HG03354 (cell line): Measurements from ENCODE around the gene C11orf71.

Source experiments
- ATAC-seq: cut with Tn5 transposase; IDR thresholded peaks from one replicate; pipeline ENCODE4 v1.9.1; 2021; ENCODE audit warnings: mild to moderate bottlenecking; ENCODE audit not compliant: unreplicated experiment, poor library complexity, severe bottlenecking

C11orf71 gene, protein sequence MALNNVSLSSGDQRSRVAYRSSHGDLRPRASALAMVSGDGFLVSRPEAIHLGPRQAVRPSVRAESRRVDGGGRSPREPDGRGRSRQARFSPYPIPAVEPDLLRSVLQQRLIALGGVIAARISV

DNA sequence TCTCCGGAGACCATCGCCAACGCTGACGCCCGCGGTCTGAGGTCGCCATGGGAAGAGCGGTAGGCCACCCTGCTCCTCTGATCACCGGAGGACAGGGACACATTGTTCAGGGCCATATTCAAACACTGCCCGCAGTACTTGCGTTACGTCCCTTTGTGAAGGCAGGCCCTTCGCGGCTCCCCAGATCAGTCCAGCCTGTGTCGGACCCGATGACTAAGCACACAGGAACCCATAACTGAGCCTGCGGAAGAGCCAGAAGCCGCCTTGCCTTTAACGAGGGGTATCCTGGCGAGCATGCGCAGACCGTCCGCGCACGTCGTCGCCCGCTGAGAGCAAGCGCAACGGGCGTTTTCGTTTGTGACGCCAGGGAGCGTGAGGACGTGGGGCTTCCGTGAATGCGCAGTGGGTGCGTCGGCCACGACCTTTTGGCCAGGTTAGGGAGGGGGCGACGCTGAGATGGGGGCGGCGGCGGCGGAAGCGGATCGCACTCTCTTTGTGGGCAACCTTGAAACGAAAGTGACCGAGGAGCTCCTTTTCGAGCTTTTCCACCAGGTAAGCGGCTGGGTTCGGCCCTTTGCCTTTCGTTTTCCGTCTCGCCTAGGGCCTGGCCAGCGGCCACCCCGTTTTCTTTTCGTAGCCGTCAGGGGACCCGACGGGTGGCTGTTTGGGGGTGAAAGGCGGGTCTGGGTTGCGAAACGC lies at the start of gene C11orf71, which contains the start of gene RBM7:
Gene C11orf71, minus strand, starts transcription at position 296 of the 699 bp plus-strand sequence. Its CDS starts 180 bp downstream, at position 116.
Gene RBM7, plus strand, starts transcription at position 451 of the 699 bp plus-strand sequence. Its CDS starts 6 bp downstream, at position 457.
- ATAC-seq: peak; percentile 97

DNA sequence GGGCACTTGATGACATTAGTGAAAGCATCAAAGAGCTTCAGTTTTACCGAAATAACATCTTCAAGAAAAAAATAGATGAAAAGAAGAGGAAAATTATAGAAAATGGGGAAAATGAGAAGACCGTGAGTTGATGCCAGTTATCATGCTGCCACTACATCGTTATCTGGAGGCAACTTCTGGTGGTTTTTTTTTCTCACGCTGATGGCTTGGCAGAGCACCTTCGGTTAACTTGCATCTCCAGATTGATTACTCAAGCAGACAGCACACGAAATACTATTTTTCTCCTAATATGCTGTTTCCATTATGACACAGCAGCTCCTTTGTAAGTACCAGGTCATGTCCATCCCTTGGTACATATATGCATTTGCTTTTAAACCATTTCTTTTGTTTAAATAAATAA lies 49.5 kb upstream of the C11orf71 start:
- ATAC-seq: no peak

DNA sequence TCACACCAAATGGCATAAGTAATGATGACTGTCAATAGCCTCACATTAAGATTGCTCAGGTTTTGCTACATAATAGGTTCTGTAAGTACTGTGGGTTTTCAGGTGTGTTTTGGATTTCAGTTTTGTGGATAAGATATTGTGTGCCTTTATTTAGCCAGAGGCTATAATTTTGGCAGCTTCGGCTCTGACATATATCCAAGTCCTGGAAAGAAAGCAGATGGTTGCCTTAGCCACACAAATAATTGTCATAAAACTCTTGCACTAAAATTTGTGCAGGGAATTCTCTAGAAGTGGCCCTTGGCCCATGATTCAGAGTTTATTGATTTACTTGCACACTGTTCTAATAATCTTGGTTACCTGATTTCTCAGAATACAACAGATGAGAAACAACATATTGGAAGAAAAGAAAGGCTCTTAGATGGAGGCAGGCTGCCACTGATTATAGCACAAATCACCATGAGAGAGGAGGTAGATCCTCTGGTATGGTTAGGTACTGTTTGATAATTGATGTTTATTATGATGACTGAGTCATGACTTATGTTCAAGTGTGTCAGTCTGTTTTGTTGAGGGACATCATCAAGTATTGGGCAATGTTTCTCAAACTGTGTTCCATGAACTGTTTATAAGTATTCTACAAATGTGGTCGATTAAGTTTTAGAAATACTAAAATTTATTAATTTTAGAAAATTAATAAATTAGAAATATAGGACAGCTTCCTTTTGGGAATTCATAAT lies 48.6 kb upstream of the C11orf71 start:
- ATAC-seq: no peak

DNA sequence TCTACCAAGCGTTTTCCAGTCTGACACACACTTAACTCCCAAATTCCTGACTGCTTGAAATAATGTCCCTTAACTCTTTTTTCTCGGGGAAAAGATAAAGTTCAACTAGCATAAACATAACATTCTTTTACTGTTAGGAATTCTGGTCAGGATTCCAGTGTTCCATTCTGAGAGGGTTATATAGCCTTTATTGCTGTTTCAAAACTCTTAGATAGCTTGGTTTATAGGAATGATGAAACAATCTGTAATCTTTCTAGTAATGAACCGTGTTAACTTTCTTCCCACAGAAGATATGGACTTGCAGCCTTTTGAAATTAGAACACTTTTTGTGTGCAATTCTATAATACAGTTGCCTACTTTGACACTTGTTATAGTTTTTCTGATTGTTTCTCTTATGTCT lies 47.6 kb upstream of the C11orf71 start:
- no peak for ATAC-seq

DNA sequence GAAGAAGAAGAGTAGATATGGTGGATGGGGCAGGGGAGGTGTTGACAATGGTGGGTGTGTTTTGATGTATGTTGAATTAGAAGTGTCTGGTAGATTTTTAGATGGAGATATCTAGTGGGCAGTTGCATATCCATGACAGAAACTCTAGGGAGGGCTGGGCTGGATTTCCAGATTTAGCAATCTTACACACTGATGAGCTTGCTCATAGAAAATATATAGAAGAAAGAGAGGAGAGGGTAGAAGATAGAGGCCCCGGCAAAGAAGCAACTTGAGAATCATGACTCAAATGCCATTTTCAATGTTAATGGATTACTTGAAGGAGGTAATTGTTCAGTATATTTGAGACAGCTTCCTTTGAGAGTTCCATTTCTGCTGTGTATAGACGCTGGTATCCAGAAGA lies 47.1 kb upstream of the C11orf71 start:
- ATAC-seq: no peak

DNA sequence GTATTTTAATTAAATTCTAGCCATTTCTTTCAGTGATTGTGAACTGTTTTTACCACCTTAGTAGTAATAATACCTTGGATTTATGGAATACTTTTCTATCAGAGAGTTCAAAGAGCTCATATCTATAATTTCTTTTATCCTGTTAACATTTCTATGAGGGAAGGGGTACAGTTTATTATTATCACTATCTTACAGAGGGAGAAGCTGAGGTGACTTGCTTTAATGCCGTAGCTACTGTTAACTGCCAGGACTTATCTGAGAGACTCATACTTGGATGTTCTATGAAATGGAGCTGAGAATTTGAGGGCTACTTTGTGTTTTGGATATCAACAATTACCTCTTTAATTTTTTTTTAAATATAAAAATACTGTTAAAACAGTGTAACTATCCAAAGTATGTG lies 42.2 kb upstream of the C11orf71 start:
- no peak for ATAC-seq

DNA sequence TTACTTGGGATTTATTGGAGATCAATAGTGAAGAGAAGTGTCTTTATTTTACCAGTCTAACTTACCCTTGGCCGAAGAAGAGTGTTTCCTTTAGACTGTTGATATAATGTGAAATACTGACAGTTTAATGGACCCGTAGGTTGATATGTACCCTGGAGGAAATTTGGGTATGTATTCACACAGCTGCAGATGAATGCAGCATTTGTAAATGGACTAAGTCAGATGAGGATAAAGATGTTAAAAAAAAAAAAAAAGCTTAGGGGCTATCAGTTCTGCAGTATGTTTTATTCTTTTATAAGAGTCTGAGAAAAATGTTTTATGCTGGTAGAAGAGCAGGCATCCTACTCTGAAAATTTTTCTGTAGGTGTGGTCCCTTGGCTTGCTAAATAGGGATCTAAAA lies 41.6 kb upstream of the C11orf71 start:
- no peak for ATAC-seq

DNA sequence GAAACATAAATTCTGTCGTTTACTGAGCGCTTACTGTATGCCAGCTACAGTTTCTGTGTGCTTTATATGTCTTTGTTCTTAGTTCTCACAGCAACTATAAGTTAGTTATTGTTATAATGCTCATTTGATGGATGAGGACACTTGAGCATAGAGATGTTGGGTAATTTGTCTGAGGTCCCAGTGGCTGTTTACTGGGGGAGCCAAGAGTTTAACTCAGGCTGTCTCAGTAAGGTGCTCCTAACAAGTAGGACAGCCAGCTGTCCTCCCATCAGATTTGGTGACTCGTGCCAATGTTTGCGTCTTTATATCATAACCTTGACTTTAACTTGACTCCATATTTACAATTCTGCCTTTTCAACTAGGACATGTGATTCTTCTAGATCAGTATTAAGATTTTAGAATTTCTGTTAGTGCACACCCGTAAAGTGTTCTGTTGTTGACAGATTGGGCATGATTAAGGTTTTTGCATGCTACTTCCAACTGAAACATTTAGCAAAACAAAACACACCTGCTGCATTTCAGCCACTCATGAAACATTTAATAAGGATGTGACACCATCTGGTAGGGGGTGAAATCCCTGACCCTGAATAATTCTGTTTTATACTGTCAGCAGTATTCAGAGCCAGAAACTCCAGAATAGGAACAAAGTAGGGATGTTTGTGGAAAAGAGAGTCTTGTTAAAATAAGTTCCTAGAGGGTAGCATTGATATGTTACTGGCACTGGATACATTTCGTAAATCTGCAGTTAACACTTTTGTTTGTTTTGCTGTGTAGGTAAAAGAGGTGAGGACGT lies 40.9 kb upstream of the C11orf71 start:
- no peak for ATAC-seq

DNA sequence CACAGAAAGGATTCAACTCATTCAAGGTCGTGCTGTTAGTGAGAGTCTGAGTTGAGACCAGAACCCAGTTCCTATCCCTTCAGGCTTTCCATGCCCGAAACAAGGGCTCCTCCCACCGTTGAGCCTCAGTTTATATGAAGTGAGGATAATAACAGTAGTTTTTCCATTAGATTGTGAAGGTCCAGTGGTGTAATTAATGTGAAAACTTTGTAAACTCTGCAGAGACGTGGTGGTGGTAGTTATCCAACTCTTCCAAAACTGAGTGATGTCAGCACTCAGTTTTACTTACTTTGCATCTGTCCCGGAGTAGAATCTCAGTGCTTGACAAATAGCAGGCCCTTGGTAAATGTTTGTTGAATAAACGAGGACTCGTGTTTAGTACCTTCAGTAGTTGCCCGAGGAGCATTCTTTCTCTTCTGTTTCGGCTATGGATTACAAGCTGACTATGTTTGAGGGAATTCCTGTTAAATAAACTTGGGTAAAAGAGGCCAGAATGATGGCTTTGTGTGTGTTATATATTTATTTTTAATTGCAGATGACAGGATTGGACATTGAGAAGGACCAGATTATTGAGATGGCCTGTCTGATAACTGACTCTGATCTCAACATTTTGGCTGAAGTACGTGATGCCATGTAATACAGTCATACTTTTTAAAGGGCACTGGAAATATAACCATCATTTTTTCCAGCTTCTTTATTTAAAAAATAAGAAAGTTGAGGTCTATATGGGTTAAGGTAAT lies 40.0 kb upstream of the C11orf71 start:
- no peak for ATAC-seq

DNA sequence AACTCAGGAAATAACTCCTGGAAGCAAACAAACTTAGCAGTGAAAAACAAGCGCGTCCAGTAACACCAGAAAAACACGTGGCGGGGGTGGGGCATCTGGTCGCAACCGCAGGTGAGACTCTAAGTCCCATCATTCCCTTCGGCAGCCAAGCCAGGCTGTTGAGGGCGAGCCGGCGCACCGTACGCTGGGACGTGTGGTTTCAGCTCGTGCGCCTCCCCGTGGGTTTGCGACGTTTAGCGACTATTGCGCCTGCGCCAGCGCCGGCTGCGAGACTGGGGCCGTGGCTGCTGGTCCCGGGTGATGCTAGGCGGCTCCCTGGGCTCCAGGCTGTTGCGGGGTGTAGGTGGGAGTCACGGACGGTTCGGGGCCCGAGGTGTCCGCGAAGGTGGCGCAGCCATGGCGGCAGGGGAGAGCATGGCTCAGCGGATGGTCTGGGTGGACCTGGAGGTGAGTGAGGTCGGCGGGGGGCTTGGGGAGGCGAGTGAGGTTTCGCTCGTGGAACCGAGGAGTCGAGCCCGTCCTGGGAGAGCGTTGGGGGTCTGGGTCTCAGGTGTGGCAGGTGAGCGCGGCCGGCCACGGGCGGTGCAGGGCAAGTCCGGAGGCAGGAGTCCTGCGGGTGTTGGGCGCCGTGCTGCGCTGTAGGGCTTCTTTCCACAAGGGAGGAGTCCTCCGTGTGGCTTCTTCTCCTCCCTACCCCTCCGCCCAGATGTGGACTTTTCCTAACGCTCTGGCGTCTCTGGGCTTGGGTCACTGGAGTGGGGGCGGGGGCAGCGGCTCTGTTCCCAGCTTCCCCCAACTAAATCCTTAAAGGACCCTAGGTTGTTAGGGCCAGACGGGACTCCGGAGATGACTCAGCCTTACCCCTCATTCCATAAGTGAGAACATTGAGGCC lies 39.2 kb upstream of the C11orf71 start, which contains the start of gene REXO2:
Gene REXO2, plus strand, starts transcription at position 239 of the 892 bp plus-strand sequence. Its CDS starts 62 bp downstream, at position 301.
- peak; percentile 100 for ATAC-seq

DNA sequence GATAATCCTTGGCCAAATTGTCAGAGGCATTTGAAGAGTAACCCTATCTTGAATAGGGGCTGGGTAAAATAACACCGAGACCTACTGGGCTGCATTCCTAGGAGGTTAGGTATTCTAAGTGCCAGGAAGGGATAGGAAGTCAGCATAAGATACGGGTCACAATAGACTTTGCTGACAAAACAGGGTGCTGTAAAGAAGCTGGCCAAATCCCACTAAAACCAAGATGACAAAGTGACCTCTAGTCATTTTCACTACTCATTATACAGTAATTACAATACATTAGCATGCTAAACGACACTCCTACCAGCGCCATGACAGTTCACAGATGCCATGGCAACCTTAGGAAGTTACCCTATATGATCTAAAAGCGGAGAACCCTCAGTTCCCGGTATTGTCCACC lies 38.0 kb upstream of the C11orf71 start:
- no peak for ATAC-seq

DNA sequence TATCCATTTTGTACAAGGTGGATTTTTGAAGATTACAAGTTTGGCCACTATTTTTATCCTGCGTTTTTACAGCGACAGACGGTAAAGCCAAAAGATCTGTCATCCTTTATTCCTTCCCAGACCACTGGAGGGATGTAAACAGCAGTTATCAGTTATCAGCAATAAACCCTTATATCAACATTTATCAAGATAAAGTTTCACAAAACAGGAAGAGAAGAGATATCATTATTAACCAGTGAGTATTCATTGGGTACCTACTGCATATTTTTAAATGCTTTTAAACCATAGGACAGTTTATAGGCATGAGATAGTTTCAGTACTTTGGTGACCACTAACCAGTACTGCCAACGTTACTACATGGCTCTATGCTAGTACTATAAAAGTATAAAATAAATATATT lies 33.1 kb upstream of the C11orf71 start:
- ATAC-seq: no peak

DNA sequence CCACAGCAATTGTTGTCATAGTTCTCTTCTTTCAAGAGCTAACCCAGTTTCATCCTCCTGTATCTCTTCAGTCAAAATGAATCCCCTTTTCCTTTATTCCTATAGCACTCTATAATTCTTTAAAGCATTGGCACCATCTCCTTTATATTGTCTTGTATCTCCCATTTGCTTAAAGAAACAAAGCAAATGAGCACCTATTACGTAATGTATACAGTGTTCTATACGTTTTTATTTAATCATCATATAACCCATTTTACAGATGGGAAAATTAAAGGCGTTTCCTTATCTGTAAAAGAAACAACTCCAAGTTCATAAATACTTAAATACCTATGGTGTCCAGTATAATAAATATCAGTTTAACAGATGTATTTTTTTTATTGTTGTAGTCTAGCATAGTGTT lies 32.6 kb upstream of the C11orf71 start:
- ATAC-seq: no peak

DNA sequence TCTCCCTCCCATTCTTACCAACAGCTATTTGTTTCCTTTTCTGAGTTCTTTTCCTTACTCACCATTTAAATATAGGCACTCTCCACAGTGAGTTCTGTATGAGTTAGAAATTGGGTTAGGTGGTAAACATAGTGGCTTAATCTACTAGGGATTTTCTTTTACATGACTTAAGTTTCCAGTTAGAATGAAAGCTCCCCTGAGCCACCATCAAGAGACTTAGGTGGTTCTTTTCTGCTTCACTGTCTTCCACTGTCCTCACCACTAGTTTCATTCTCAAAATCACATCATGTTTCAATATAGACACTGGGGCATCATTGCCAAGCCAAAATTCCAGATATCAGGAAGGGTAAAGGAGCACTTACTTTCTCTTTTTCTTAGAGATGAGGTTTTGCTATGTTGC lies 30.0 kb upstream of the C11orf71 start:
- ATAC-seq: no peak

DNA sequence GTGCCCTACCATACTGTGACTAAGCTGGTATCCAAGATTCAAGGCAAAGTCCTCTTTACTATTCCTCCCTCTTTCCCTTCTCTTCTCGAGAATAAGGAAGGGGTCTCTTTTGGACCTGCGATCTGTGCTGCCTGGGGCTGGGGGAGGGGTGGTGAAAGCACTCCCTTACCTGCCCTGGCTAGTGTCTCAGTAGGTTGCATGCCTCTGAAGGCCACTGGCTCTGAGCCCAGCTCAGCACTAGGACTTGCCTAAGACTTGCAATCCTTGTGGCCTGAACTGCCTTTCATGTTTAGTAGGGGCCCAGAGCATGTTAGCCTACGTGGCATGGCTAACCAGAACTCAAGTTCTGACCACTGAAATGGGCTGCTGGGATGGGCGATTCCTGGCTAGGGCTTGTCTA lies 26.0 kb upstream of the C11orf71 start:
- ATAC-seq: no peak

DNA sequence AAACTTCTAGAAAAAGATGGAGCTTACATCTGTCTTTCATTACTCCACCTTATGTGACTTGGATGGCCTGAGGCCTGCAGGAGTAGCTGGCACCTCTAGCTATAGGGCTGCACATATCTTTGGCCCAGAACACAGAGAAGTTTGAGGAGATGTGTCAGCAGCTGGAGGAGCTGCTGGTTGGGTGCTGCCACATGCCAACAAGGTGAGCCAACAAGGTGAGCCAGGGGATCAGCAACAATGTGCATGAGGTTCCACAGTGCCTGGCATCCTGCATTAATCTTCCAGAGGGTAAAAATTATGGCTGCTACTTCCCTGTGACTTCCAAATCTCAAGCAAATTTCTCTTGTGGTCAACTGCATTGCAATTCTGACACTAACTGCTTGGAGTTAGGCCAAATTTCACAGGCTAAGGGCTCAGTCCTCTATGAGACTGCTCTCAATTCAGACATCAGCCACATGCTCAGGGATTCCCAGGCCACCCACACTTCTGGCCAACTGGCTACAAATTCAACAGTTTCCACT lies 16.2 kb upstream of the C11orf71 start:
- no peak for ATAC-seq

DNA sequence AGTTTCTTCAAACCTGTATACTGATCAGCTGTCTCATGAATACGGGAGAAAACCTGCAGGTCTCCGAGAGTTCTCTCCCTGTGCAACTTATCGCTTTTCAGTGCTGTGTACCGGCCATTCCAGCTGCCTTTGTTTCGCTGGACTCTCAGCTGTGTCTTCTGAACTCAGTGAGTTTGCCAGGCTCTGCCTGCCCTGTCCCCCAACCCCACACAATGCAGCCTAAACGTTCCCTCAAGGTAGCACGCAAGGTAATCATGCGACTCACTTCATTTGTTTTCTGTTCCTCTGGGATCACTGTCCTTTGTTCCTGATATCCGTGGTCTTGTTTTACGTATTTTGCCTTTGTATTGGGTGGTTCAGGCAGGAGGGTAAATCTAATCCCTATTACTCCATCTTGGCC lies 13.6 kb upstream of the C11orf71 start:
- no peak for ATAC-seq

DNA sequence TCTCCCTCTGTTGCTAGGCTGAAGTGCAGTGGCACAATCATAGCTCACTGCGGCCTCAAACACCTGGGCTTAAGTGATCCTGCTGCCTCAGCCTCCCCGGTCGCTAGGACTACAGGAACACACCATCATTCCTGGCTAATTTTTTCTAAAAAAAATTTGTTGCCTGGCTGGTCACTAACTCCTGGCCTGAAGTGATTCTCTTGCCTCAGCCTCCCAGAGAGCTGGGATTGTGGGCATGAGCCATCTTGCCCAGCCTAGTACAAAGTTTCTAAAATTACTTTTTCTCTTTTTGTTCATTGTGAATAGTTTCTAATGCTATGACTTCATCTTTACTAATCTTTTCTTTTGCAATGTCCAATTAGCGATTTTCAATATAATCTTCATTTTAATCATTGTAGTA lies 12.6 kb upstream of the C11orf71 start:
- no peak for ATAC-seq
